Prostate gland (tissue), 2 donors: ENCODE measurements around the gene KRT32. TPM values are rescaled to one million over a fixed set of nuclear protein-coding genes. Genes with fewer than 3 reads are reported as not detected.
"Not testable (repeated sequence)": the region's sequence is repeated elsewhere in the genome, so short reads cannot be mapped to it uniquely, and the experiment has no call there.

Source experiments
- DNase-seq: peaks from one replicate; pipeline ENCODE4 v3.0.0-alpha.2; 2019; ENCODE audit warnings: low spot score
- H3K27ac ChIP-seq, 2 donors: fragments of 200-600 bp; sonication (generic); 2 replicates each; pipeline ENCODE4 v1.5.1; 2017 to 2019
- H3K27me3 ChIP-seq: fragments of 200-600 bp; sonication (generic); replicated peaks from 2 replicates; pipeline ENCODE4 v1.5.1; 2019; ENCODE audit not compliant: insufficient read depth
- H3K36me3 ChIP-seq, 2 donors: fragments of 200-600 bp; sonication (generic); 1 replicate in 1 of 2; 2 replicates in 1 of 2; pipeline versions ENCODE4 v1.5.1 to v1.8.1; 2017 to 2019
- H3K4me1 ChIP-seq: fragments of 200-600 bp; sonication (generic); replicated peaks from 2 replicates; pipeline ENCODE4 v1.5.1; 2019
- H3K4me3 ChIP-seq, 2 donors: fragments of 200-600 bp; sonication (generic); 2 replicates each; pipeline ENCODE4 v1.5.1; 2017 to 2019
- H3K9me3 ChIP-seq: fragments of 200-600 bp; sonication (generic); 2 replicates; pipeline ENCODE4 v1.5.1; 2017
- CTCF ChIP-seq, 4 experiments: fragments of 200-600 bp in 2 of 4; fragments of 450-650 bp in 2 of 4; sonication (generic) in 2 of 4; IDR thresholded peaks; 1 replicate in 3 of 4; 2 replicates in 1 of 4; pipeline ENCODE4 v1.5.1; 2016 to 2019; ENCODE audit warnings: antibody characterized with exemption in 4 of 4, mild to moderate bottlenecking in 2 of 4, moderate library complexity in 2 of 4
- POLR2A ChIP-seq: fragments of 450-650 bp; IDR thresholded peaks from one replicate; pipeline ENCODE4 v1.6.1; 2016; ENCODE audit warnings: antibody characterized with exemption, mild to moderate bottlenecking
- POLR2AphosphoS5 ChIP-seq: sonication (generic); formaldehyde crosslinking; IDR thresholded peaks from one replicate; pipeline ENCODE4 v1.6.1; 2017; ENCODE audit warnings: antibody characterized with exemption
- WGBS: methylation state at CpG from one replicate; pipeline ENCODE4 v1.1.5; 2018; 5-methylcytosine and 5-hydroxymethylcytosine counted together
- intact Hi-C: fragments of 100-400 bp; cut with DNase I; formaldehyde crosslinking; loops from one replicate; pipeline ENCODE4 v1.14.2; 2022
- total RNA-seq, 2 donors: library from RNA; depleted of rRNA; stranded (reverse); fragments of >200 nt; gene quantifications; one replicate each; pipeline ENCODE4 v1.1.0, GENCODE V29; 2016

The KRT32 gene
- total RNA-seq, 2 donors from 2014 or later: not detected

- Histone ChIP-seq H3K36me3 (no peaks in the 10 kb centered on the region), H3K27me3 (no peaks in the 10 kb centered on the region), H3K4me1 (no peaks in the 10 kb centered on the region), H3K4me3 (no peak overlapping the region), H3K9me3 (no peaks in the 10 kb centered on the region), H3K27ac (no peak overlapping the region)
- 62% methylated on average over 5 of the region's 5 CpGs for WGBS
- intact Hi-C loops: no loop called here
- no peak for DNase-seq
- no peak for TF ChIP-seq POLR2AphosphoS5
- no peak for TF ChIP-seq POLR2A
- TF ChIP-seq CTCF (IDR thresholded peaks at IDR 0.05): no peak
These were observed 32.8 kb downstream of the KRT32 start for GRCh38 chr17:41434415-41434814.

- intact Hi-C loops: no loop called here
- H3K36me3 ChIP-seq: no peaks in the 10 kb centered on the region
- no peak for DNase-seq
- H3K9me3 ChIP-seq: no peaks in the 10 kb centered on the region
- no peak for TF ChIP-seq CTCF (IDR thresholded peaks at IDR 0.05)
- no peak for TF ChIP-seq POLR2AphosphoS5
- no peak for TF ChIP-seq POLR2A
- H3K4me3 ChIP-seq: no peak overlapping the region
- H3K27me3 ChIP-seq: no peaks in the 10 kb centered on the region
- H3K4me1 ChIP-seq: no peaks in the 10 kb centered on the region
- 70% methylated on average over 4 of the region's 4 CpGs for WGBS
- H3K27ac ChIP-seq: no peak overlapping the region
These were observed 33.2 kb downstream of the KRT32 start for GRCh38 chr17:41434005-41434404.

GRCh38 chr17:41433586-41433985, 33.6 kb downstream of the KRT32 start:
- TF ChIP-seq POLR2A (no peak), CTCF (IDR thresholded peaks at IDR 0.05) (no peak), POLR2AphosphoS5 (no peak)

GRCh38 chr17:41430376-41430775, 36.8 kb downstream of the KRT32 start:
- H3K36me3 ChIP-seq, H3K27ac ChIP-seq, H3K27me3 ChIP-seq, H3K9me3 ChIP-seq, H3K4me3 ChIP-seq, DNase-seq, H3K4me1 ChIP-seq, intact Hi-C loops: not testable (repeated sequence)
- 98% methylated on average over 9 of the region's 9 CpGs for WGBS

More at GRCh38 chr17:41433586-41433985, 33.6 kb downstream of the KRT32 start:
- no peak overlapping the region for H3K4me3 ChIP-seq
- no peak overlapping the region for H3K27ac ChIP-seq
- H3K27me3 ChIP-seq: no peaks in the 10 kb centered on the region
- WGBS: 68% methylated on average over 4 of the region's 4 CpGs
- intact Hi-C loops: no loop called here
- no peaks in the 10 kb centered on the region for H3K9me3 ChIP-seq
- H3K4me1 ChIP-seq: no peaks in the 10 kb centered on the region
- H3K36me3 ChIP-seq: no peaks in the 10 kb centered on the region
- no peak for DNase-seq

GRCh38 chr17:41429667-41430066, 37.5 kb downstream of the KRT32 start:
- WGBS: 83% methylated on average over 7 of the region's 7 CpGs
- intact Hi-C loops: no loop called here
- no peaks in the 10 kb centered on the region for H3K27me3 ChIP-seq

GRCh38 chr17:41428591-41429291, 38.4 kb downstream of the KRT32 start:
- no peak for TF ChIP-seq POLR2A
- TF ChIP-seq POLR2AphosphoS5: no peak
- no peak for TF ChIP-seq CTCF (IDR thresholded peaks at IDR 0.05)
- Histone ChIP-seq H3K27me3 (no peaks in the 10 kb centered on the region), H3K27ac (no peak overlapping the region), H3K9me3 (no peaks in the 10 kb centered on the region), H3K36me3 (no peaks in the 10 kb centered on the region), H3K4me1 (no peaks in the 10 kb centered on the region), H3K4me3 (no peak overlapping the region)
- 72% methylated on average over 4 of the region's 4 CpGs for WGBS
- no peak for DNase-seq
- intact Hi-C loops: no loop called here

More at GRCh38 chr17:41429667-41430066, 37.5 kb downstream of the KRT32 start:
- no peak for TF ChIP-seq POLR2AphosphoS5
- no peak for TF ChIP-seq POLR2A
- Histone ChIP-seq H3K36me3 (no peaks in the 10 kb centered on the region), H3K9me3 (no peaks in the 10 kb centered on the region), H3K4me1 (no peaks in the 10 kb centered on the region), H3K27ac (no peak overlapping the region), H3K4me3 (no peak overlapping the region)
- DNase-seq: no peak
